GM19452 (cell line): Measurements from ENCODE around the gene GJB4.
"Not testable (repeated sequence)": the region's sequence is repeated elsewhere in the genome, so short reads cannot be mapped to it uniquely, and the experiment has no call there.

Experiments used
- ATAC-seq: cut with Tn5 transposase; IDR thresholded peaks from one replicate; pipeline ENCODE4 v1.9.1; 2021; ENCODE audit not compliant: unreplicated experiment

GJB4 gene

GRCh38 chr1:34746785-34747637, 12.5 kb upstream of the GJB4 start:
- no peak for ATAC-seq

- ATAC-seq: no peak
These were observed 11.9 kb upstream of the GJB4 start for GRCh38 chr1:34747638-34747941.

GRCh38 chr1:34749992-34750391, 9.5 kb upstream of the GJB4 start:
- no peak for ATAC-seq

DNA sequence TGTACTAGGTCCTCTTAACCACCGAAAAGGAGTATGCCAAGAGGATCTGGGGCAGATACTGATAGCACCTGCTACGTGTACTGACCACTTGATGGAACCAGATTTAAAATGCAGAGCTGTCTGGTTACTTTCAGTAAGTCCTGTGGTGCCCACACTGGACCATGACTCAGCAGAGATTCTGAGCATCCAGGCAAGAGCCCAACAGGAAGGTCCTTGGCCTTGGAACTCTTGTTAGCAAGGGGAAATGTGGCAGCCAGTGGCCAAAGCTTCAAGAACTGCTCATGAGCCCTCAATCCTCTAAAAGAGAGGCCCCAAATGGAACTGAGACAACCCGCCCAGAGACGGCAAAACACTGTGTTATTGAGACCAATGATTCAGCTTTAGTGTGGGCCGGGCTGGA, 8.9 kb upstream of the GJB4 start:
- ATAC-seq: no peak

DNA sequence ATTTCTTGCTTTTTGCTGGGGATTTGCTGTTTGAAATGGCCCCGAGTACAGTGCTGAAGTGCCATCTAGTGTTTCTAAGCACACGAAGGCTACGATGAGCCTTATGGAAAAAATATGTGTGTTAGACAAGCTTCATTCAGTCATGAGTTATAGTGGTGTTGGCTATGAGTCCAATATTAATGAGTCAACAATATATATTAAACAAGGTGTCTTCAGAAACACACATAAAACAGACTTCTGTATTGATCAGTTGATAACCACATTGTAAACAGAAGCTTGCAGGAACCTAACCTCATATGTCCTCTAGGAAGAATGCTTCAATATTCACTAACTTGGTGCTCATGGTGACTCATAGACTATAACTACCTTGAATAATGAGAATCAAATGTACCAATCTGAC, 6.4 kb upstream of the GJB4 start:
- ATAC-seq: no peak

GRCh38 chr1:34754964-34755637, 4.4 kb upstream of the GJB4 start, which contains the start of gene GJB5:
GJB5 (plus strand) TSS chr1:34755047; CDS start chr1:34757331, 2,284 bp downstream.
- ATAC-seq: no peak

- no peak for ATAC-seq
These were observed 3.6 kb upstream of the GJB4 start for GRCh38 chr1:34755961-34756360.

DNA sequence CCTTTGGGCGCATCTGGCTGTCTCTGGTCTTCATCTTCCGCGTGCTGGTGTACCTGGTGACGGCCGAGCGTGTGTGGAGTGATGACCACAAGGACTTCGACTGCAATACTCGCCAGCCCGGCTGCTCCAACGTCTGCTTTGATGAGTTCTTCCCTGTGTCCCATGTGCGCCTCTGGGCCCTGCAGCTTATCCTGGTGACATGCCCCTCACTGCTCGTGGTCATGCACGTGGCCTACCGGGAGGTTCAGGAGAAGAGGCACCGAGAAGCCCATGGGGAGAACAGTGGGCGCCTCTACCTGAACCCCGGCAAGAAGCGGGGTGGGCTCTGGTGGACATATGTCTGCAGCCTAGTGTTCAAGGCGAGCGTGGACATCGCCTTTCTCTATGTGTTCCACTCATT, 2.2 kb upstream of the GJB4 start:
- no peak for ATAC-seq

- no peak for ATAC-seq
These were observed 789 bp upstream of the GJB4 start for GRCh38 chr1:34758751-34759150.

DNA sequence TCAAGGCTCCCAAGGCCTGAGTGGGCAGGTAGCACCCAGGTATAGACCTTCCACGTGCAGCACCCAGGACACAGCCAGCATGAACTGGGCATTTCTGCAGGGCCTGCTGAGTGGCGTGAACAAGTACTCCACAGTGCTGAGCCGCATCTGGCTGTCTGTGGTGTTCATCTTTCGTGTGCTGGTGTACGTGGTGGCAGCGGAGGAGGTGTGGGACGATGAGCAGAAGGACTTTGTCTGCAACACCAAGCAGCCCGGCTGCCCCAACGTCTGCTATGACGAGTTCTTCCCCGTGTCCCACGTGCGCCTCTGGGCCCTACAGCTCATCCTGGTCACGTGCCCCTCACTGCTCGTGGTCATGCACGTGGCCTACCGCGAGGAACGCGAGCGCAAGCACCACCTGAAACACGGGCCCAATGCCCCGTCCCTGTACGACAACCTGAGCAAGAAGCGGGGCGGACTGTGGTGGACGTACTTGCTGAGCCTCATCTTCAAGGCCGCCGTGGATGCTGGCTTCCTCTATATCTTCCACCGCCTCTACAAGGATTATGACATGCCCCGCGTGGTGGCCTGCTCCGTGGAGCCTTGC, 1.7 kb downstream of the GJB4 start:
- no peak for ATAC-seq

DNA sequence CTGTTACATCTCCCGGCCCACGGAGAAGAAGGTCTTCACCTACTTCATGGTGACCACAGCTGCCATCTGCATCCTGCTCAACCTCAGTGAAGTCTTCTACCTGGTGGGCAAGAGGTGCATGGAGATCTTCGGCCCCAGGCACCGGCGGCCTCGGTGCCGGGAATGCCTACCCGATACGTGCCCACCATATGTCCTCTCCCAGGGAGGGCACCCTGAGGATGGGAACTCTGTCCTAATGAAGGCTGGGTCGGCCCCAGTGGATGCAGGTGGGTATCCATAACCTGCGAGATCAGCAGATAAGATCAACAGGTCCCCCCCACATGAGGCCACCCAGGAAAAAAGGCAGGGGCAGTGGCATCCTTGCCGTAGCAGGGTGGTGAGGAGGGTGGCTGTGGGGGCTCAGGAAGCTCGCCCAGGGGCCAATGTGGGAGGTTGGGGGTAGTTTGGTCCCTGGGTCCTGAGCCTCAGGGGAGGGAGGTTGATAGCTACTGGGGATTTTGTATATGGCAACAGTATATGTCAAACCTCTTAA, 2.3 kb downstream of the GJB4 start:
- ATAC-seq: no peak

- ATAC-seq: no peak
These were observed 3.1 kb downstream of the GJB4 start for GRCh38 chr1:34762474-34763141.

- ATAC-seq: no peak
These were observed 3.7 kb downstream of the GJB4 start for GRCh38 chr1:34763142-34763781.

DNA sequence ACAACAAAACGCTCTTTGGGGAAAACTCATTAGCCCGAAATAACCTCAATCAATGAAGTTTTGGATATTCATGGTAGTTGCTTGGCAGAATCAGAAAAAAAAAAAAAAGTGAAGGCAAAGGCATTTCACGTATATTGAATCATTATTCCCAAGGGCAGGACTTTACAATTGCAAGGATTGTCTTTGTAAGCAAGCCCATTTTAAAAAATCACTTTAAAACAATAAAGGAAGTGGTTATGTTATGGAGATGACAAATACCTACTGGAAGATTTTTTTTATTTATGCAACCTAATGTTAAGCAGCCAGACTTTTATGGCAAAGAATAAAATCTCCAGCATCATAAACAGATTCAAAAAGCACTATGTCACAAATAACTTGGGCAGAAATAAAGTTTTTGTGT, 9.3 kb downstream of the GJB4 start:
- no peak for ATAC-seq

DNA sequence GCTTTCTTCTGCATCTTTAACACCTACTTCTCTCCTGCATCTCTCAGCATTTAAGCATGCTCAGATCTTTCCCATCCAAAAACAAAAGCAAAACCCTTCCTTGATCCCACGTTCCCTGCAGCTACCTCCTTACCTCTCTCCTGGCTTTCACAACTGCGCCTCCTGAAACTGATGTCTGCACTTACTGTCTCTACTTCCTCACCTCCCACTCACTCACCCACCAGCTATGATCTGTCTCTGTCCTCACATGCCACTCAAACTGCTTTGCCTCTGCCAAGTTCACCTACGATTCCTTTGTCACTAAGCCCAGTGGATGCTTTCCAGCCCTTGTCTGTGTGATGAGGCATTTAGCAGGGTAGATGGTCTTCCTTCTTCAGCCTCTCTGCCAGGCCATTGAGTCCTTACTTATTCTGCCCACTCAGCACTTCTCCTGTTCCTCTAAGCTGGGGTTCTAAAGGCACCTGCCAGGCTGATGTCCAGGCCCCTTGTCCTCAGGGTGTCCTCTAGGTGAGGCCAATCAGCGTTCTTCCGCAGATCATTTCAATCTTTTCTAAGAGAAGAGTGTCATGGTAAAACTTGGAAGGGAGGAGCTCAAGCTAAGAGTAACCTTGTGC, 11.5 kb downstream of the GJB4 start:
- ATAC-seq: no peak

DNA sequence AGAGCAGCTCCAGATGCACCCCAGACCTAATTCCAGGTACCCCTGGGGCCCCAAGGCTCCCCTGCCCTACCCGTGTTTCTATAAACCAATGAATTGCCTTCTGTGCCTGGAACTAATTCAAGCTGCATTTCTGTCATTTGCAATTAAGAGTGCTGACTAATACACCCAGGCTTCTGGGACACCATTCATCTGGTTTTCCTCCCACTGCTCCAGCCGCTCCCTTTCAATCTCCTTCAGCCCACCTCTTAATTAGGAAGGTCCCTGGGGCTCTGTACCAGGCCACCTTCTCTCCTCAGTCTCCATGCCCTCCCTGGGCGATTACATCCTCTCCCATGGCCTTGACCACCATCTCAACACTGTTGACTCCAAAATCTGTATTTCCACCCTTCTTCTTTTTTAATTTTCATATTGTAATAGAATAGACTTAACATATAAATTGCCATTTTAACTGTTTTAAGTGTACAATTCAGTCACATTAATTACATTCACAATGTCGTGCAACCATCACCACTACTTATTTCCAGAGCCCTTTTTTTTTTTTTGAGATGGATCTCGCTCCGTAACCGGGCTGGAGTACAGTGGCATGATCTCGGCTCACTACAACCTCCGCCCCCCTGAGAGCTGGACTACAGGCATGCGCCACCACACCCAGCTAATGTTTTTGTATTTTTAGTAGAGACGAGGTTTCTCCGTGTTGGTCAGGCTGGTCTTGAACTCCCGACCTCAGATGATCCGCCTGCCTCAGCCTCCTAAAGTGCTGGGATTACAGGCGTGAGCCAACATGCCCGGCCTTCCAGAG, 12.2 kb downstream of the GJB4 start:
- no peak for ATAC-seq

GRCh38 chr1:34773114-34773513, 13.6 kb downstream of the GJB4 start:
- not testable (repeated sequence) for ATAC-seq

- no peak for ATAC-seq
These were observed 15.4 kb downstream of the GJB4 start for GRCh38 chr1:34774957-34775356.

GRCh38 chr1:34776911-34777310, 17.4 kb downstream of the GJB4 start:
- no peak for ATAC-seq
